ENCODE measurements around the gene ZNF827.

ZNF827 gene

GRCh38 chr4:145772347-145772746 is 166.3 kb downstream of the ZNF827 start:
- no peaks in the 10 kb centered on the region for H3K27me3 ChIP-seq
- DNase-seq = no peak
- H3K4me1 ChIP-seq = no peaks in the 10 kb centered on the region
- TF ChIP-seq CTCF (IDR thresholded peaks at IDR 0.05) = no peak
- H3K9me3 ChIP-seq = no peaks in the 10 kb centered on the region
- no peak overlapping the region for H3K4me3 ChIP-seq
- intact Hi-C loops (cut with DNase I; ENCODE audit: low total_unique reads) = no loop called here
- H3K36me3 ChIP-seq = peaks cover 18 to 44% (median 25%) of the 10 kb centered on the region in 3 donors
- no peak overlapping the region for H3K27ac ChIP-seq

- Histone ChIP-seq H3K4me3 (no peak overlapping the region), H3K27me3 (no peaks in the 10 kb centered on the region), H3K36me3 (peaks cover 20 to 46% (median 25%) of the 10 kb centered on the region in 3 donors), H3K9me3 (no peaks in the 10 kb centered on the region), H3K27ac (no peak overlapping the region), H3K4me1 (no peaks in the 10 kb centered on the region)
- intact Hi-C loops (cut with DNase I; ENCODE audit: low total_unique reads) = no loop called here
- TF ChIP-seq CTCF (IDR thresholded peaks at IDR 0.05) = no peak
- DNase-seq = no peak
Measured at GRCh38 chr4:145770124-145770523, 168.5 kb downstream of the ZNF827 start.

GRCh38 chr4:145769450-145770037 is 169.1 kb downstream of the ZNF827 start:
- no peak for DNase-seq
- intact Hi-C loops (cut with DNase I; ENCODE audit: low total_unique reads) = no loop called here
- TF ChIP-seq CTCF (IDR thresholded peaks at IDR 0.05) = no peak
- H3K36me3 ChIP-seq = peaks cover 24 to 46% (median 25%) of the 10 kb centered on the region in 3 donors
- H3K4me1 ChIP-seq = no peaks in the 10 kb centered on the region
- H3K9me3 ChIP-seq = no peaks in the 10 kb centered on the region
- no peaks in the 10 kb centered on the region for H3K27me3 ChIP-seq
- no peak overlapping the region for H3K4me3 ChIP-seq
- no peak overlapping the region for H3K27ac ChIP-seq

GRCh38 chr4:145766273-145766672 is 172.3 kb downstream of the ZNF827 start:
- Histone ChIP-seq H3K36me3 (peaks cover 22 to 54% (median 33%) of the 10 kb centered on the region in 3 donors), H3K4me3 (no peak overlapping the region), H3K27ac (no peak overlapping the region), H3K27me3 (no peaks in the 10 kb centered on the region), H3K9me3 (no peaks in the 10 kb centered on the region), H3K4me1 (peaks cover 0 to 3% (median 0%) of the 10 kb centered on the region in 4 donors)
- TF ChIP-seq CTCF (IDR thresholded peaks at IDR 0.05) = no peak
- intact Hi-C loops (cut with DNase I; ENCODE audit: low total_unique reads) = no loop called here
- DNase-seq = no peak

GRCh38 chr4:145763399-145763798 is 175.2 kb downstream of the ZNF827 start:
- TF ChIP-seq CTCF (IDR thresholded peaks at IDR 0.05) = no peak
- H3K27ac ChIP-seq = no peak overlapping the region
- no peak overlapping the region for H3K4me3 ChIP-seq
- peaks cover 33 to 82% (median 40%) of the 10 kb centered on the region in 3 donors for H3K36me3 ChIP-seq
- no peak for DNase-seq
- H3K4me1 ChIP-seq = peaks cover 0 to 3% (median 0%) of the 10 kb centered on the region in 4 donors
- no peaks in the 10 kb centered on the region for H3K27me3 ChIP-seq
- intact Hi-C loops (cut with DNase I; ENCODE audit: low total_unique reads) = no loop called here
- H3K9me3 ChIP-seq = no peaks in the 10 kb centered on the region
